Right cardiac atrium (tissue), 5 donors: ENCODE results near the gene CSNK2A1. TPM values are rescaled to one million over a fixed set of nuclear protein-coding genes. Genes with fewer than 3 reads are reported as not detected.

ENCODE experiments used
- ATAC-seq, 2 donors: fragments of 200-7000 bp; cut with Tn5 transposase; one replicate each; pipeline versions ENCODE4 v1.8.0 to v1.9.1; 2020; ENCODE audit warnings: moderate library complexity in 2 of 2, mild to moderate bottlenecking in 1 of 2
- DNase-seq, 3 donors: peaks; one replicate each; pipeline ENCODE4 v3.0.0-alpha.2; 2020
- H3K27ac ChIP-seq: one replicate; pipeline ENCODE4 v1.5.1; 2013; ENCODE audit warnings: mild to moderate bottlenecking, low read length, control low read depth, moderate library complexity
- H3K27me3 ChIP-seq: one replicate; pipeline ENCODE4 v1.6.1; 2013; ENCODE audit not compliant: control insufficient read depth, insufficient read depth
- H3K4me1 ChIP-seq: one replicate; pipeline ENCODE4 v1.6.1; 2013; ENCODE audit warnings: low read length; ENCODE audit not compliant: control insufficient read depth, insufficient read depth
- H3K4me3 ChIP-seq: one replicate; pipeline ENCODE4 v1.5.1; 2013; ENCODE audit warnings: low read length, control low read depth
- H3K9me3 ChIP-seq: one replicate; pipeline ENCODE4 v1.6.1; 2013; ENCODE audit warnings: low read length; ENCODE audit not compliant: control insufficient read depth
- WGBS: extraction: QIAGEN DNeasy Blood & Tissue Kit; methylation state at CpG from one replicate; pipeline ENCODE4 v1.1.7; 2013; 5-methylcytosine and 5-hydroxymethylcytosine counted together
- intact Hi-C, 4 donors: fragments of 100-400 bp; cut with DNase I; formaldehyde crosslinking; loops; one replicate each; pipeline versions ENCODE4 v1.11.0 to v1.14.0; 2022 to 2023
- polyA plus RNA-seq: library from polyadenylated mRNA; stranded (reverse); fragments of 200-250 nt; gene quantifications from one replicate; pipeline ENCODE4 v1.2.3, GENCODE V29; 2013
- total RNA-seq, 4 donors: library from RNA; stranded (reverse); fragmentation: NEBNext Ultra II Directional; extraction: Animal tissue kit (Norgen Biotek cat#: 25700); gene quantifications; one replicate each; pipeline ENCODE4 v1.2.1, GENCODE V29; 2021
- donor health status: healthy with polysubstance abuse.
- donor health status: DM: no; HTN: yes; CAD: no.
- donor health status: DM: no; HTN: no; CAD: no.
- donor health status: DM: no; HTN: yes; CAD: no; lungs with severe emphysema.
- donor health status: DM: yes; HTN: yes; CAD: no.

The CSNK2A1 gene
- total and polyA plus RNA-seq, 5 donors, result 36.8 to 118 (median 108) TPM

DNA sequence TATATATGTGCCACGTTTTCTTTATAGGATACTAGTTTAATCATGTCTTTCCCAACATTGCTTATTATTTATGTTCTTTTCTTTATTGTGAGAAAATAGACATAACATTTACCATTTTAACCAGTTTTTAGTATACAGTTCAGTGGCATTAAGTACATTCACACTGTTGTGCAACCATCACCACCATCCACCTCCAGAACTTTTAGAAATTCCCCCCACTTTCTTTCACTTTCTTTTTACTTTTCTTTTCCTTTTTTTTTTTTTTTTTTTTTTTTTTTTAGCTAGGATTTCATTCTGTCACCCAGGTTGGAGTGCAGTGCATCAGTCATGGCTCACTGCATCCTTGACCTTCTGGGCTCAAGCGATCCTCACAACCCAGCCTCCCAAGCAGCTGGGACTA is 117.0 kb downstream of the CSNK2A1 start:
- Histone ChIP-seq H3K27ac (no peak overlapping the region), H3K4me1 (peaks cover under 1% of the 10 kb centered on the region), H3K4me3 (no peak overlapping the region), H3K27me3 (no peaks in the 10 kb centered on the region), H3K9me3 (no peaks in the 10 kb centered on the region)
- intact Hi-C loops, result loop anchor here in 1 of 4 donors (10.0 kb wide), 1 partner anchor 72 kb away; no protein-coding TSS in a partner anchor
- 96% methylated on average over 2 of the region's 2 CpGs for WGBS
- DNase-seq, result no peak
- no peak for ATAC-seq

Other genes starting within 250 kb of the CSNK2A1 start
- 10 to 100 TPM; 13.0 to 14.3 (median 13.9) TPM for gene ZCCHC3, start 246.2 kb downstream of the CSNK2A1 start, total RNA-seq
- 10.5 TPM for gene ZCCHC3, start 246.2 kb downstream of the CSNK2A1 start, polyA plus RNA-seq
- 10 to 100 TPM in 3 of 4 donors, 1 to 10 TPM in 1; 7.4 to 13.7 (median 11.8) TPM for gene SOX12, start 218.2 kb downstream of the CSNK2A1 start, total RNA-seq
- 5.1 TPM for gene SOX12, start 218.2 kb downstream of the CSNK2A1 start, polyA plus RNA-seq
- 10 to 100 TPM; 24.5 to 30.9 (median 24.8) TPM for gene NRSN2, start 196.7 kb downstream of the CSNK2A1 start, total RNA-seq
- gene NRSN2, start 196.7 kb downstream of the CSNK2A1 start, polyA plus RNA-seq, result 26.6 TPM
- gene TRIB3, start 163.0 kb downstream of the CSNK2A1 start, total RNA-seq, result 1 to 10 TPM in 1 of 4 donors, under 1 TPM in 3; 0.49 to 2.1 (median 0.66) TPM
- 1.0 TPM for gene TRIB3, start 163.0 kb downstream of the CSNK2A1 start, polyA plus RNA-seq
- 10 to 100 TPM; 42.1 to 52.4 (median 45.9) TPM for gene RBCK1, start 135.5 kb downstream of the CSNK2A1 start, total RNA-seq
- 48.0 TPM for gene RBCK1, start 135.5 kb downstream of the CSNK2A1 start, polyA plus RNA-seq
- gene TBC1D20, start 81.3 kb downstream of the CSNK2A1 start, total RNA-seq, result 10 to 100 TPM; 24.3 to 26.5 (median 25.6) TPM
- gene TBC1D20, start 81.3 kb downstream of the CSNK2A1 start, polyA plus RNA-seq, result 13.6 TPM
- 1 to 10 TPM; 4.0 to 9.3 (median 7.8) TPM for gene TCF15, start 66.5 kb upstream of the CSNK2A1 start, total RNA-seq
- 7.4 TPM for gene TCF15, start 66.5 kb upstream of the CSNK2A1 start, polyA plus RNA-seq
- 10 to 100 TPM; 41.0 to 50.2 (median 44.1) TPM for gene SRXN1, start 109.4 kb upstream of the CSNK2A1 start, total RNA-seq
- gene SRXN1, start 109.4 kb upstream of the CSNK2A1 start, polyA plus RNA-seq, result 23.9 TPM
- gene SCRT2, start 132.0 kb upstream of the CSNK2A1 start, total RNA-seq, result not detected
- gene SCRT2, start 132.0 kb upstream of the CSNK2A1 start, polyA plus RNA-seq, result not detected
- gene SLC52A3, start 224.7 kb upstream of the CSNK2A1 start, total RNA-seq, result 1 to 10 TPM in 1 of 4 donors, under 1 TPM in 3; 0.48 to 1.4 (median 0.68) TPM
- gene SLC52A3, start 224.7 kb upstream of the CSNK2A1 start, polyA plus RNA-seq, result 1.6 TPM